ENCODE results near the gene PHYKPL. TPM values are rescaled to one million over a fixed set of nuclear protein-coding genes. Genes with fewer than 3 reads are reported as not detected.
"Not testable (repeated sequence)": the region's sequence is repeated elsewhere in the genome, so short reads cannot be mapped to it uniquely, and the experiment has no call there.

Gene PHYKPL
- polyA plus RNA-seq, 6 donors from 2014 or later, result 42.4 to 72.9 (median 53.3) TPM

DNA sequence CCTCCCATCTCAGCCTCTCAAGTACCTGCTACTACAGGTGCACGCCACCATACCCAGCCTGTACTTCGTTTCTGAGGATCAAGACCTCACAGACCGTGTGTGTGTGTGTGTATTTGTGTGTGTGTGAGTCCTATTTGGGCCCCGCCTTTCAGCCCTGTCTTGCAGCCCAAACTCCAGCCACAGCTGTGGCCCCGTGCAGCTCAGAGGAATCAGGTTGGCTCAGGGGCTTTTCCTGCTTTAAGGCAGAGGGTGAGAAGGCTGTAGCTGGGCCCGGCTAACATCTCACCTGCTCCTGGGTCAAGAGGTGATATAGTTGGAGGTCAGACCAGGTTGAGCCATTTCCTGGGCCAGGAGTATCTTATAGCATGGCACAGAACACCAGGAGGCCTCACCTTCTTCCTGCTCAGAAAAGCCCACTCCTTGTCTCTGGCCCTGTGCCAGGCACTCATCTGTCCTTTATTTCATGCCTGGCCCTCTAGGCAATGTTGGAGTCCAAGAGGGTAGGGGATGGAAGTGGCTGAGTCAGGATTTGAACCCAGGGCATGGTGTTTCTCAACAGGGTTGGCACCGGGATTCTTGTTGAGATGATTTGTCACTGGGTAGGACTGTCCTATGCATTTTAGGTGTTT, 1.6 kb upstream of the PHYKPL start:
- peak overlapping the region in 6 of 8 donors; percentile 22 to 90 (median 56) for H3K4me3 Mint-ChIP-seq
- no peaks in the 10 kb centered on the region for H3K27me3 Mint-ChIP-seq
- H3K4me1 Mint-ChIP-seq, result peaks cover 27 to 64% (median 37%) of the 10 kb centered on the region in 3 donors
- peaks cover 0 to 8% of the 10 kb centered on the region in 2 donors for H3K36me3 Mint-ChIP-seq
- DNase-seq, result no peak
- ATAC-seq (ENCODE audit: low read depth in 2 of 2), result no peak
- H3K27ac Mint-ChIP-seq, result peak overlapping the region in 2 of 6 donors; percentile 16 to 69
- H3K9me3 Mint-ChIP-seq, result no peaks in the 10 kb centered on the region

DNA sequence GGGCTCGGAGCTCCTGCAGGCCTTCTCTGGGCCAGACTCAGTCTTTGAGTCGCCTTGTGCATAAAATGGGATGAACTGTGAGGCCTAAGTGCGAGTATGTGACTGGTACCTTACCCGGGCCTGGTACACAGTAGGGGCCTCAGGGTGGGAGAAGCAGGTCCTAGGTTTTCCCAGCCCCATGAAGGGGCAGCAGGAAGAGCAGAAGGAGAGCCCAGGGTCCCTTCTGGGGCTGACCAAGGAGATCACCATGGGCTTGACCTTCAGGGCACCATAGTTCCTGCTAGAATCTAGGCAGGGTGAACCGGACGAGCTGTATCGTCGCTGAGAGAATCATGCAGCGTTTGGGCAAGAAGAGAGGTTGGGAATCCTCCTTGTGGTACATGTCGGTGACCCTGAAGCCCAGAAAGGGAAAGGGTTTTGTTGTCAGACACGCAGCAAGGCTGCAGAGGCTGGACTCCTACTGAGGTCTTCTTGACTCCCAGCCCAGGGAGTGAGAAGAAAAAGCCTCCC, 373 bp upstream of the PHYKPL start:
- no peak for DNase-seq
- Mint-ChIP-seq H3K9me3 (no peaks in the 10 kb centered on the region), H3K4me1 (peaks cover 33 to 61% (median 42%) of the 10 kb centered on the region in 3 donors), H3K27ac (peak overlapping the region in 4 of 6 donors; percentile 5 to 86 (median 82)), H3K27me3 (no peaks in the 10 kb centered on the region), H3K36me3 (peaks cover 0 to 14% of the 10 kb centered on the region in 2 donors), H3K4me3 (peak overlapping the region; percentile 76 to 90 (median 84))
- no peak for ATAC-seq (ENCODE audit: low read depth in 2 of 2)

DNA sequence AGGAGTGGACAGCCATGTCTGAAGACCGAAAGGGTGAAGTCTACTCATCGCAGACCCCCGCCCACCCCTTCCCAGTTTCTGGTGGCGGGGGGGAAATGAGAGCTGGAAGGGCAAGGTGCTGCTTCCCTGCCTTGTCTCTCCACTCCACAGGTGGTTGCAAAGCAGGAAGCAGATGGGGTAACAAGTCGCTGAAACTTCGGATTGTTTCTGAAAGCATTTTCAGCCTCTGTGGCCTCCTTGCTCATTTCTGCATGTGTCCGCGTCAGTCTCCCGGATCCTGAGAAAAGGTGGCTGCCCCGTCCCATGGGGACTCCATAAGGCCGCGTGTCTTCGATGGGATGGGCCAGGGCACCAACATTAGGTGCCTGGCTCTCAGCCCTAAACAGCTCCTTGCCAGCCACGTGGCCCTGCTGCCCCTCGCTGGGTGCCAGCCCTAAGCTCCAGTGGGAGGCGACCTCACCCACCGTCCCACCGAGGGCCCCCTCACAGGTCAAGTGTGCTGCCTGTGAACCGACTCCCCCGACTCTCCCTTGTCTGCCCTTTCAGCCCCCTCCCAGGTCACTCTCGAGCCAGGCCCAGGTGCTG, 971 bp downstream of the PHYKPL start:
- DNase-seq (no peak), ATAC-seq (ENCODE audit: low read depth in 2 of 2) (no peak)
- peaks cover 44 to 66% (median 56%) of the 10 kb centered on the region in 3 donors for H3K4me1 Mint-ChIP-seq
- no peaks in the 10 kb centered on the region for H3K27me3 Mint-ChIP-seq
- no peaks in the 10 kb centered on the region for H3K9me3 Mint-ChIP-seq
- peak overlapping the region; percentile 78 to 92 (median 83) for H3K4me3 Mint-ChIP-seq
- peak overlapping the region in 4 of 6 donors; percentile 26 to 91 (median 48) for H3K27ac Mint-ChIP-seq
- H3K36me3 Mint-ChIP-seq, result peaks cover 12 to 25% of the 10 kb centered on the region in 2 donors

DNA sequence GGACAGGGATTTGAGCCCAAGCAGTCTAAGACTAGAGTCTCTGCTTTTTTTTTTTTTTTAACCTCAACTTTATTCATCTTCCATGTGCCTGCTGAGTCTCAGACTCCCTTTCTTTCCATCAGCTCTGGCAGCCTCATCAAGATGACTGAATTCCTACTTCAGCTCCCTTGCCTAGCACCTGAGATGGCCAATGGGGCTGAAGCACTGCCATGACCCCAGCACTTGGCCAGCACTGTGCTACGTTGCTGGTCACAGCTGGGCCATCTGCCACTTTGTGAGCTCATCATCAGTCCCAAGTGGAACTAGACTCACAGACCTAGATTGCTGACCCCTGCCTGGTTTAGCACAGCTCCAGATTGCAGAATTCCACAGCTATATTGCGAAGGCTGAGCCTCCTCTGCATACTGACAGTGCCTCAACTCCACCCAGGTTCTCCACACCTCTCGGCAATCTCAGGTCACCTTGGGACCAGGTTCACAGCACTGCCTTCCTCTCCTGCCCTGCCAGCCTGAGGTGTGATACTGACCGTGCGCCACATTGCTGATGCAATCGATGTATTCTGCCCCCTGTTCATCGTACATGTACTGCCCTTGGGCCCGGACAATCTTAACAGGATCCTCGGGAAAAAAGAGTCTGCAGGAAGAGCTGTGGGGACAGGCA, 1.6 kb downstream of the PHYKPL start:
- Mint-ChIP-seq H3K27ac (peak overlapping the region in 3 of 6 donors; percentile 15 to 91 (median 26)), H3K4me1 (peaks cover 47 to 69% (median 60%) of the 10 kb centered on the region in 3 donors), H3K9me3 (no peaks in the 10 kb centered on the region), H3K27me3 (no peaks in the 10 kb centered on the region), H3K4me3 (peak overlapping the region; percentile 78 to 92 (median 83)), H3K36me3 (peaks cover 16 to 25% of the 10 kb centered on the region in 2 donors)
- DNase-seq (no peak), ATAC-seq (ENCODE audit: low read depth in 2 of 2) (no peak)

DNA sequence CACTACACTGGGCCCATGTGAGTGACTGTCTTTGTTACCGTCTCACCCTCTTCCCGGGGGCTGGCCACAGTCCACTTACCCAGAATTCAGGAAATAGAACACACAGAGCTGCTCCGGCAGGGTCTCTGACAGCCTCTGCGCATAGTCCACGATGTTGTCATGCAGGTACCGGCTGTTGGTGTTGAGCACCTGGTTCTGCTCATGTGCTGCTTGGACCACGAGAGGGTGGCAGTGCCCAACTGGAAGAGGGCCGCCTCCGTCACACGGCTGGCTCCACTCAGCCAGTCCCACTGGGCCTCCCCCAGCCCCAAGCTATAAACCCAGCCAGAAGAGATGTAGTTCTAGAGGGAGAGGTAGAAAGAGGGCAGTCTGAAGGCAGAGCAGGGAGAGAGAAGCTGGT, 2.7 kb downstream of the PHYKPL start:
- H3K27me3 Mint-ChIP-seq, result no peaks in the 10 kb centered on the region
- no peaks in the 10 kb centered on the region for H3K9me3 Mint-ChIP-seq
- DNase-seq (no peak), ATAC-seq (ENCODE audit: low read depth in 2 of 2) (no peak)
- peaks cover 45 to 63% (median 58%) of the 10 kb centered on the region in 3 donors for H3K4me1 Mint-ChIP-seq
- H3K4me3 Mint-ChIP-seq, result peak overlapping the region in 5 of 8 donors; percentile 29 to 88 (median 78)
- H3K36me3 Mint-ChIP-seq, result peaks cover 16 to 28% of the 10 kb centered on the region in 2 donors
- H3K27ac Mint-ChIP-seq, result peak overlapping the region in 3 of 6 donors; percentile 45 to 78 (median 73)

DNA sequence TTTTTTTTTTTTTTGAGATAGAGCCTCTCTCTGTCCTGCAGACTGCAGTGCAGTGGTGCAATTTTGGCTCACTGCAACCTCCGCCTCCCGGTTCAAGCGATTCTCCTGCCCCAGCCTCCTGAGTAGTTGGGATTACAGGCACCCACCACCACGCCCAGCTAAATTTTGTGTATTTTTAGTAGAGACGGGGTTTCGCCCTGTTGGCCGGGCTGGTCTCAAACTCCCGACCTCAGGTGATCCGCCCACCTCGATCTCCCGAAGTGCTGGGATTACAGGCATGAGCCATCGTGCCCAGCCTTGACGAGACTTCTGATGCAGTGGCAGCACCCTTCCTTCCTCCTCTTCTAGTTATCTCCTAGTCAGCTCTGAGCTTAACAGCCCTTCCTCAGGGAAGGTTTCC, 3.5 kb downstream of the PHYKPL start:
- H3K36me3 Mint-ChIP-seq, result peaks cover 16 to 32% of the 10 kb centered on the region in 2 donors
- peak overlapping the region in 1 of 6 donors; percentile 79 for H3K27ac Mint-ChIP-seq
- not testable (repeated sequence) for H3K9me3 Mint-ChIP-seq; H3K27me3 Mint-ChIP-seq; ATAC-seq (ENCODE audit: low read depth in 2 of 2); DNase-seq
- peaks cover 47 to 60% (median 59%) of the 10 kb centered on the region in 3 donors for H3K4me1 Mint-ChIP-seq
- peak overlapping the region in 5 of 8 donors; percentile 23 to 88 (median 69) for H3K4me3 Mint-ChIP-seq

DNA sequence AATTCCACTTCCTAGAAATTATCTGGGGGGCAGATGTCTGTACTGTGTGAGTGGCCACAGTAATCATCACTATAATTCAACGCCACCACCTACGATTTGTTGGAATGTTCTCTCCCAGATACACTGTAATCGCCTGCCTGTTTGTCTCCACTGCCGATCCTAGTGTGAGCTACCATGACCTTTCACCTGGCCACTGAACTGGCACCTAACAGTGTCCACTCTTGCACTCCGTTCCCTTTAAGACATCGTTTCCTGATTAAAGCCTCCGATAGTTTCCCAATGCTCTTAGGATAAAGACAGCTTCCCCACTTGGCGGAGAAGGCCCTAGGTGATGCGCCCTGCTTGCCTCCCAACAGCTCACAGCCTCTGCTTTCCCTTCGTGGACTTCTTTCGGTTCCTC, 4.0 kb downstream of the PHYKPL start:
- H3K9me3 Mint-ChIP-seq, result no peaks in the 10 kb centered on the region
- ATAC-seq (ENCODE audit: low read depth in 2 of 2) (no peak), DNase-seq (no peak)
- peaks cover 16 to 32% of the 10 kb centered on the region in 2 donors for H3K36me3 Mint-ChIP-seq
- H3K4me1 Mint-ChIP-seq, result peaks cover 52 to 64% (median 59%) of the 10 kb centered on the region in 3 donors
- peak overlapping the region in 1 of 6 donors; percentile 79 for H3K27ac Mint-ChIP-seq
- peak overlapping the region in 1 of 8 donors; percentile 88 for H3K4me3 Mint-ChIP-seq
- H3K27me3 Mint-ChIP-seq, result no peaks in the 10 kb centered on the region

DNA sequence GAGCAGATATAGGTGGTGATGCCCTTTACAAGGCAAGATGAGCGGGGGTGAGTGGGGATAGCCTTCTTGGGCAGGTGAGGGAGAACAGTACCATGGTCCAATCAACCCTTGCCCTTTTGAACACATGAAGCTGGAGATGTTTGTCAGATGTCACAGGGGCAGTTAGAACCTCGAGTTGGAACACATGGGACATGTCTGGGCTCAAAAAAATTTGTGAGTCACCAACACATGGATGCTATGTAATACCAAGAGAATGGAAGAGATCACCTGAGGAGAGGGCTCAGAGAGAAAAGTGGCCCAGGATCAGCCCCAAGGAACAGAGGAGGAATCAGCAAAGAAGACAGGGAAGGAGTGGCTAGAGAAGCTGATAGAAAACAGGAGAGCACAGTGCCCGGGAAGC, 4.7 kb downstream of the PHYKPL start:
- peak overlapping the region in 2 of 6 donors; percentile 66 to 68 for H3K27ac Mint-ChIP-seq
- H3K4me1 Mint-ChIP-seq, result peaks cover 57 to 71% (median 60%) of the 10 kb centered on the region in 3 donors
- no peaks in the 10 kb centered on the region for H3K27me3 Mint-ChIP-seq
- H3K36me3 Mint-ChIP-seq, result peaks cover 16 to 38% of the 10 kb centered on the region in 2 donors
- ATAC-seq (ENCODE audit: low read depth in 2 of 2) (no peak), DNase-seq (no peak)
- peak overlapping the region in 2 of 8 donors; percentile 24 to 75 for H3K4me3 Mint-ChIP-seq
- H3K9me3 Mint-ChIP-seq, result no peaks in the 10 kb centered on the region

DNA sequence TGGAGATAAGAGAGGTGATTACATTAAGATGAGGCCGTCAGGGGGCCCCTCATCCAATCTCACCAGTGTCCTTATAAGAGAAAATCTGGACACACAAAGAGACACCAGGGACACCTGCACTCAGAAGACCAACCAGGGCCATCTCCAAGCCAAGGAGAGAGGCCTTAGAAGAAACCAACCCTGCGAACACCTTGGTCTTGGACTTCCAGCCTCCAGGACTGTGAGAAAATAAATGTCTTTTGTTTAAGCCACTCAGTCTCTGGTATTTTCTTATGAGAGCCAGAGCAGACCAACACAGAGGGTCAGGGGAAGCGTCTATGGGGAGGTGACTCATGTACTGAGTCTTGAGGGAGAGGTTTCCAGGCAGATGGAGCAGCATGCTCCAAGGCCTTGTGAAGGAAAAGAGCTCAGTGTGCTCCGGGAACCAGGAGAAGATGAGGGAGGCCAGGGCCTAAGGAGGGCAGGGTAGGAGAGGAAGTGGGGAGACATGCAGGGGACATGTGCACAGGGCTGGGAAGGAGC, 5.4 kb downstream of the PHYKPL start:
- H3K4me3 Mint-ChIP-seq, result peak overlapping the region in 1 of 8 donors; percentile 75
- peaks cover 16 to 39% of the 10 kb centered on the region in 2 donors for H3K36me3 Mint-ChIP-seq
- H3K4me1 Mint-ChIP-seq, result peaks cover 58 to 71% (median 61%) of the 10 kb centered on the region in 3 donors
- ATAC-seq (ENCODE audit: low read depth in 2 of 2) (no peak), DNase-seq (no peak)
- no peaks in the 10 kb centered on the region for H3K9me3 Mint-ChIP-seq
- no peaks in the 10 kb centered on the region for H3K27me3 Mint-ChIP-seq
- peak overlapping the region in 2 of 6 donors; percentile 15 to 78 for H3K27ac Mint-ChIP-seq

DNA sequence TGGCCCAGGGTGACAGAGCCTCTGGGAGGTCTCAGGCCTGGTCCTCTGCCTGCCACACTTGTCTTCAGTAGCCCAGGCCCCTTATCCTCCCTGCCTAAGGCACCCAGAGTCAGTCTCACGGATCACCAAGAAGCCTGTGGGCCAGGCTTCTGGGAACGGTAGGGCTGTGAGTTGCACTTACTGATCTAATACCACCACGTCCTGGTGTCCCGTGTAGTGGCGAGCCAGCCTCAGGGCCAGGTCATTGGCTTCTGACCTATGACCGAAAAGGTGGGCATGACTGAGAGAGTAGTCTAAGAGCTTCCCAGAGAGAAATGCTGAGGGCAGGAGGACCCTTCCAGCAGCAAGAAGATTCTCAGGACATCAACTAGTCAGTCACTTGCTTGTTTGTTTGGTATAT, 7.4 kb downstream of the PHYKPL start:
- peaks cover 55 to 72% (median 59%) of the 10 kb centered on the region in 3 donors for H3K4me1 Mint-ChIP-seq
- H3K36me3 Mint-ChIP-seq, result peaks cover 16 to 39% of the 10 kb centered on the region in 2 donors
- no peak for DNase-seq
- H3K4me3 Mint-ChIP-seq, result no peak overlapping the region
- no peak overlapping the region for H3K27ac Mint-ChIP-seq
- H3K27me3 Mint-ChIP-seq, result no peaks in the 10 kb centered on the region
- ATAC-seq (ENCODE audit: low read depth in 2 of 2), result no peak
- H3K9me3 Mint-ChIP-seq, result no peaks in the 10 kb centered on the region

DNA sequence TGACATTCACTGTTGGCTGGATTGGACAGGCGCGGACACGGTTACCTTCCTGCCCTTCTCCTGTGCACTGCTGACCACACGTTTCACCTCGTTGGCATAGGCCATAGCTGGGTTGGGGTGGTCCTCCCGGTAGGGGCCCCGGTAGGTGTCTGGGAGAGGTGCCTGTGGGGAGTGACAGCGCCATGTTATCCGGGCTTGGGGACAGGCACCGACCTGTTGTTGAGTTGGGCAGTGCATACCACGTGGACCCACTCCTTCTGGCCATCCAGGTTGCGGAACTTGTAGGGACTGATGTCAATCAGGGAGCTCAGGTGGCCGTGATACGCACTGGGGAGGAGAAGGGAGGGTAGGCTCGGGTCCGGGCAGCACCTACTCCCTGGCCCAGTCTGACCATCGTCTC, 8.2 kb downstream of the PHYKPL start:
- no peak overlapping the region for H3K4me3 Mint-ChIP-seq
- DNase-seq (no peak), ATAC-seq (ENCODE audit: low read depth in 2 of 2) (no peak)
- H3K9me3 Mint-ChIP-seq, result no peaks in the 10 kb centered on the region
- H3K36me3 Mint-ChIP-seq, result peaks cover 16 to 33% of the 10 kb centered on the region in 2 donors
- peaks cover 48 to 65% (median 53%) of the 10 kb centered on the region in 3 donors for H3K4me1 Mint-ChIP-seq
- H3K27ac Mint-ChIP-seq, result no peak overlapping the region
- H3K27me3 Mint-ChIP-seq, result no peaks in the 10 kb centered on the region

DNA sequence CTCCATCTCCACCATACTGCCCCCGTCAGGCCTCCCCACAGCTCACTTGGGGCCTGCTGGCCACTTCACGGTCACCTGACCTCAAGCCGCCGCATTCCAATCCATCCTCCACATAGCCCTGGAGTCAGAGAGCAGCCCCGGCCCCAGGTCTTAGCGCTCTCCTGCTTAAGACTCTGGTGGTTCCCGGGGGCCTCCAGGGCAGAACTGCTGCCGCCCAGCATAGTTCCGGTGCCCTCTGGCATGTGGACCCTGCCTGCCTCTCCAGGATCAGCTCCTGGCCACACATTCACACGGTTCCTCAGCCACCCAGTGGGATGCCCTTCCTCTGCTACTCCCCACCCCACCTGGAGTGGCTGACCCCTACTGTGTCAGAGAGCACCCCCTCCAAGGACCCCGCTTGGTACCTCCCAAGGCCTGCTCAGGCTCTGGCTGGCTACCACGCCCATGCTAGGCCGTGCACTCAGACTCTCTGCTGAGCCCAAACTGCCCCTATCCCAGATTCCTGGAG, 8.7 kb downstream of the PHYKPL start:
- DNase-seq, result no peak
- no peak for ATAC-seq (ENCODE audit: low read depth in 2 of 2)
- H3K27ac Mint-ChIP-seq, result peak overlapping the region; percentile 27 to 86 (median 58)
- no peaks in the 10 kb centered on the region for H3K27me3 Mint-ChIP-seq
- H3K36me3 Mint-ChIP-seq, result peaks cover 16 to 28% of the 10 kb centered on the region in 2 donors
- peaks cover 43 to 60% (median 51%) of the 10 kb centered on the region in 3 donors for H3K4me1 Mint-ChIP-seq
- no peaks in the 10 kb centered on the region for H3K9me3 Mint-ChIP-seq
- H3K4me3 Mint-ChIP-seq, result peak overlapping the region in 1 of 8 donors; percentile 89
